Activated naive CD4-positive, alpha-beta T cell treated with anti-CD3 and anti-CD28 coated beads for 36 hours (primary cell): ENCODE measurements around the gene SLC26A4. TPM values are rescaled to one million over a fixed set of nuclear protein-coding genes. Genes with fewer than 3 reads are reported as not detected.

Source experiments
- CTCF ChIA-PET: fragments of 350-600 bp; sonication (Branson Sonifier 250); formaldehyde crosslinking; loops from one replicate; lab custom pipeline; 2021; ENCODE audit warnings: antibody characterized with exemption; lab: Charles Lee
- DNase-seq: peaks from one replicate; pipeline ENCODE4 v3.0.0-alpha.2; 2020
- H3K27ac Mint-ChIP-seq: one replicate; pipeline ENCODE4 v1.8.0; 2021; ENCODE audit warnings: mild to moderate bottlenecking, mixed read lengths
- H3K27me3 Mint-ChIP-seq: one replicate; pipeline ENCODE4 v1.8.0; 2021; ENCODE audit warnings: low read depth, mixed read lengths
- H3K36me3 Mint-ChIP-seq: one replicate; pipeline ENCODE4 v1.8.0; 2021; ENCODE audit warnings: low read depth, mixed read lengths
- H3K4me1 Mint-ChIP-seq: one replicate; pipeline ENCODE4 v1.8.0; 2021; ENCODE audit warnings: low read depth, mixed read lengths
- H3K4me3 Mint-ChIP-seq: one replicate; pipeline ENCODE4 v1.8.0; 2021; ENCODE audit warnings: mild to moderate bottlenecking, moderate library complexity, mixed read lengths
- H3K9me3 Mint-ChIP-seq: one replicate; pipeline ENCODE4 v1.8.0; 2021; ENCODE audit warnings: mixed read lengths
- intact Hi-C: fragments of 100-400 bp; cut with micrococcal nuclease; formaldehyde crosslinking; loops from one replicate; pipeline ENCODE4 v1.15.1; 2023
- total RNA-seq, 2 experiments: library from RNA; stranded (reverse); gene quantifications; one replicate each; pipeline ENCODE4 v1.2.3, GENCODE V29; 2021

The SLC26A4 gene
- total RNA-seq, 2 experiments from 2014 or later, result 0.74 to 1.3 TPM

GRCh38 chr7:107686816-107687387 lies 26.3 kb downstream of the SLC26A4 start:
- H3K9me3 Mint-ChIP-seq, result no peaks in the 10 kb centered on the region
- no peak overlapping the region for H3K4me3 Mint-ChIP-seq
- peaks cover 7% of the 10 kb centered on the region for H3K27me3 Mint-ChIP-seq
- intact Hi-C loops, result no loop called here
- H3K36me3 Mint-ChIP-seq, result no peaks in the 10 kb centered on the region
- no peak for DNase-seq
- CTCF ChIA-PET, result interaction anchor here (0.6 kb wide), 1 partner anchor 544 kb away, joined by 4 read pairs; no protein-coding TSS in a partner anchor
- H3K27ac Mint-ChIP-seq, result no peak overlapping the region
- no peaks in the 10 kb centered on the region for H3K4me1 Mint-ChIP-seq

- Mint-ChIP-seq H3K9me3 (no peaks in the 10 kb centered on the region), H3K4me1 (no peaks in the 10 kb centered on the region), H3K27ac (no peak overlapping the region), H3K36me3 (no peaks in the 10 kb centered on the region), H3K4me3 (no peak overlapping the region), H3K27me3 (peaks cover 9% of the 10 kb centered on the region)
- CTCF ChIA-PET, result no interaction called here
- intact Hi-C loops, result no loop called here
- no peak for DNase-seq
Observed at GRCh38 chr7:107687656-107688055, 27.0 kb downstream of the SLC26A4 start.

- no peak for DNase-seq
Observed at GRCh38 chr7:107689553-107689952, 28.9 kb downstream of the SLC26A4 start.

GRCh38 chr7:107690084-107690483 lies 29.5 kb downstream of the SLC26A4 start:
- Mint-ChIP-seq H3K27ac (no peak overlapping the region), H3K9me3 (no peaks in the 10 kb centered on the region), H3K4me1 (no peaks in the 10 kb centered on the region), H3K4me3 (no peak overlapping the region), H3K36me3 (no peaks in the 10 kb centered on the region), H3K27me3 (peaks cover 11% of the 10 kb centered on the region)
- CTCF ChIA-PET, result interaction anchor here (0.7 kb wide), 1 partner anchor 565 kb away, joined by 3 read pairs; no protein-coding TSS in a partner anchor
- no peak for DNase-seq
- intact Hi-C loops, result no loop called here

More at GRCh38 chr7:107689553-107689952, 28.9 kb downstream of the SLC26A4 start:
- no peaks in the 10 kb centered on the region for H3K36me3 Mint-ChIP-seq
- peaks cover 11% of the 10 kb centered on the region for H3K27me3 Mint-ChIP-seq
- CTCF ChIA-PET, result no interaction called here
- intact Hi-C loops, result no loop called here
- H3K27ac Mint-ChIP-seq, result no peak overlapping the region
- no peak overlapping the region for H3K4me3 Mint-ChIP-seq
- H3K4me1 Mint-ChIP-seq, result no peaks in the 10 kb centered on the region
- H3K9me3 Mint-ChIP-seq, result no peaks in the 10 kb centered on the region

DNA sequence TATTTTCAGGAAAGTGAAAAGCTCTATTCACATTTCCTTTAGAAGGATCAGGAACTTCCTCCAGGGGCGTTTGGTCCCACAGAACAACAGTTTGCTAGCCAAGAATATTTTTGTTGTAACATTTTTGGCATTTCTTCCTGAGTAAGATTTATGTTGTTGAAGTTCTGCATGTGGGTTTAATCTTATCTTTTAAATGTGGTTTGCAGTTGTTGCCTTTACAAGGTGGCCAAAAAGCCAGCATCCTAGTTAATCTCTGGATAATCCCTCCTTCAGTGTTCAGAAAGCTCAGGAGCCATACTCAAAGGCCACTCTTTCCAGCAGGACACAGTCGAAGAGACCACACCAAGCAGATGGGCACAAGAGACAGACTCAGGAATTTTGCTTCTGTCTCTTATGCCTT lies 30.0 kb downstream of the SLC26A4 start:
- CTCF ChIA-PET, result interaction anchor here (0.7 kb wide), 1 partner anchor 564 kb away, joined by 3 read pairs; no protein-coding TSS in a partner anchor
- intact Hi-C loops, result no loop called here
- no peak overlapping the region for H3K27ac Mint-ChIP-seq
- no peak for DNase-seq
- H3K9me3 Mint-ChIP-seq, result no peaks in the 10 kb centered on the region
- H3K27me3 Mint-ChIP-seq, result peaks cover 11% of the 10 kb centered on the region
- no peaks in the 10 kb centered on the region for H3K36me3 Mint-ChIP-seq
- no peaks in the 10 kb centered on the region for H3K4me1 Mint-ChIP-seq
- H3K4me3 Mint-ChIP-seq, result no peak overlapping the region

DNA sequence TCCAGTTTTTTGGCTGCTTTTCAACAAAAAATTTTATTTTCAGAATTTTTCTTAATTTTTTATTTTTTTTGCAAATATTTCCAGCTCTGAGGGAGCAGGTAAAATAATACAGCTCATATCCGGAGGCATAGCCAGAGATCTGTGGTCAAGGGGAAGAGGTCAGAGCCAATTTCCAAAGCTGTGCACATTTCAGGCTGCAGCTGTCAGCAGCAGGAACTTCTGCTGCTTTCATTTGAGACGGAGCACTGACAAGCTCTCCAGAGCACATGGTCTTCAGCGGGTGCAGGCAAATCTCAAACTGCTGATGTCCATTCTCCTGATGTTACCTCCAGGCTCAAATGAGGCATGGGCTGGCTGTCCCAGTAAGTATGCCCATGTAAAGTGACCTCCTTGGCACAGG lies 31.1 kb downstream of the SLC26A4 start:
- no peak overlapping the region for H3K27ac Mint-ChIP-seq
- CTCF ChIA-PET, result no interaction called here
- H3K4me3 Mint-ChIP-seq, result no peak overlapping the region
- H3K36me3 Mint-ChIP-seq, result no peaks in the 10 kb centered on the region
- intact Hi-C loops, result no loop called here
- no peaks in the 10 kb centered on the region for H3K9me3 Mint-ChIP-seq
- peaks cover 11% of the 10 kb centered on the region for H3K27me3 Mint-ChIP-seq
- no peak for DNase-seq
- H3K4me1 Mint-ChIP-seq, result peaks cover 1% of the 10 kb centered on the region

- Mint-ChIP-seq H3K27me3 (peaks cover 11% of the 10 kb centered on the region), H3K36me3 (no peaks in the 10 kb centered on the region), H3K4me1 (peaks cover 4% of the 10 kb centered on the region), H3K27ac (no peak overlapping the region), H3K4me3 (no peak overlapping the region), H3K9me3 (no peaks in the 10 kb centered on the region)
- DNase-seq, result no peak
- intact Hi-C loops, result no loop called here
- CTCF ChIA-PET, result interaction anchor here (1.2 kb wide), 1 partner anchor 52 kb away, joined by 3 read pairs; the partner anchor contains the start of gene CBLL1
Observed at GRCh38 chr7:107692501-107692900, 31.9 kb downstream of the SLC26A4 start.

DNA sequence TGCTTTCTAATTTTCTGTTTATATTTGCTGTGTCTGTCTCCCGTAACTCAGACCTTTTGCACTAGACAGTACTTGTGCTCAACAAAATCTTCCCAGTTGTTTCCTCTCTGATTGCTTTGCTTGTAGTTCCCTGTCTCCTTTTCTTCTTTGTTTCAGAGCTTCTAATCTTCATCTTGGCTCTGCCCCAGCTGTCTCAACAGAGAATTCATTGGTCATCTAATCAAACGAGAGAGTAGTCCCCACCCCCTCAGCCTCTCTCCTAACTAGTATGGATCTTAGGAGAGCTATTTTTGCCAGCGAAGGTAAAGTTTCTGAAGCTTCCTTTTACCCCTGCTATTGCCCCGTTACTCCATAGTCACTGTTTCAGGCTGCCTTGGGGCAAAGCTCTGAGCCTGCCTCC lies 32.8 kb downstream of the SLC26A4 start:
- Mint-ChIP-seq H3K27ac (no peak overlapping the region), H3K4me3 (no peak overlapping the region), H3K9me3 (no peaks in the 10 kb centered on the region), H3K4me1 (peaks cover 4% of the 10 kb centered on the region), H3K36me3 (no peaks in the 10 kb centered on the region), H3K27me3 (peaks cover 11% of the 10 kb centered on the region)
- intact Hi-C loops, result no loop called here
- CTCF ChIA-PET, result interaction anchor here (1.2 kb wide), 1 partner anchor 51 kb away, joined by 3 read pairs; the partner anchor contains the start of gene CBLL1
- no peak for DNase-seq

- DNase-seq, result no peak
- H3K27ac Mint-ChIP-seq, result no peak overlapping the region
- H3K4me1 Mint-ChIP-seq, result peaks cover 4% of the 10 kb centered on the region
- H3K36me3 Mint-ChIP-seq, result no peaks in the 10 kb centered on the region
- intact Hi-C loops, result no loop called here
- no peak overlapping the region for H3K4me3 Mint-ChIP-seq
- CTCF ChIA-PET, result no interaction called here
- no peaks in the 10 kb centered on the region for H3K9me3 Mint-ChIP-seq
- peaks cover 11% of the 10 kb centered on the region for H3K27me3 Mint-ChIP-seq
Observed at GRCh38 chr7:107694386-107694785, 33.8 kb downstream of the SLC26A4 start.

- DNase-seq, result no peak
- Mint-ChIP-seq H3K36me3 (no peaks in the 10 kb centered on the region), H3K27ac (no peak overlapping the region), H3K4me3 (no peak overlapping the region), H3K4me1 (peaks cover 4% of the 10 kb centered on the region), H3K9me3 (no peaks in the 10 kb centered on the region), H3K27me3 (peaks cover 7% of the 10 kb centered on the region)
- CTCF ChIA-PET, result interaction anchor here (0.7 to 1.4 kb wide), 2 partner anchors 181 to 539 kb away, joined by 3 read pairs; no protein-coding TSS in a partner anchor
- intact Hi-C loops, result no loop called here
Observed at GRCh38 chr7:107696330-107696946, 35.8 kb downstream of the SLC26A4 start.

GRCh38 chr7:107697321-107698049 lies 36.9 kb downstream of the SLC26A4 start:
- no peak for DNase-seq
- H3K9me3 Mint-ChIP-seq, result no peaks in the 10 kb centered on the region
- intact Hi-C loops, result no loop called here
- H3K27ac Mint-ChIP-seq, result no peak overlapping the region
- H3K4me1 Mint-ChIP-seq, result peaks cover 4% of the 10 kb centered on the region
- no peaks in the 10 kb centered on the region for H3K36me3 Mint-ChIP-seq
- no peak overlapping the region for H3K4me3 Mint-ChIP-seq
- peaks cover 5% of the 10 kb centered on the region for H3K27me3 Mint-ChIP-seq
- CTCF ChIA-PET, result interaction anchor here (0.6 to 1.4 kb wide), 3 partner anchors 21 to 540 kb away, joined by 3 to 4 read pairs (median 3); no protein-coding TSS in a partner anchor

- peaks cover 5% of the 10 kb centered on the region for H3K4me1 Mint-ChIP-seq
- CTCF ChIA-PET, result no interaction called here
- no peak for DNase-seq
- no peaks in the 10 kb centered on the region for H3K36me3 Mint-ChIP-seq
- intact Hi-C loops, result no loop called here
- H3K27me3 Mint-ChIP-seq, result peaks cover 3% of the 10 kb centered on the region
- H3K9me3 Mint-ChIP-seq, result no peaks in the 10 kb centered on the region
- H3K27ac Mint-ChIP-seq, result no peak overlapping the region
- no peak overlapping the region for H3K4me3 Mint-ChIP-seq
Observed at GRCh38 chr7:107700570-107700969, 39.9 kb downstream of the SLC26A4 start.
